NCI-H2107 treated with DMSO at 0.1 percent for 48 hours (cell line): ENCODE results near the gene SATB2.
A peak's percentile ranks its signal among the peaks of the same experiment; 100 is the strongest.

Source experiments
- DNase-seq: peaks from one replicate; lab custom pipeline; 2025; ENCODE audit not compliant: unreplicated experiment; lab: John Stamatoyannopoulos, UW

Gene SATB2

DNA sequence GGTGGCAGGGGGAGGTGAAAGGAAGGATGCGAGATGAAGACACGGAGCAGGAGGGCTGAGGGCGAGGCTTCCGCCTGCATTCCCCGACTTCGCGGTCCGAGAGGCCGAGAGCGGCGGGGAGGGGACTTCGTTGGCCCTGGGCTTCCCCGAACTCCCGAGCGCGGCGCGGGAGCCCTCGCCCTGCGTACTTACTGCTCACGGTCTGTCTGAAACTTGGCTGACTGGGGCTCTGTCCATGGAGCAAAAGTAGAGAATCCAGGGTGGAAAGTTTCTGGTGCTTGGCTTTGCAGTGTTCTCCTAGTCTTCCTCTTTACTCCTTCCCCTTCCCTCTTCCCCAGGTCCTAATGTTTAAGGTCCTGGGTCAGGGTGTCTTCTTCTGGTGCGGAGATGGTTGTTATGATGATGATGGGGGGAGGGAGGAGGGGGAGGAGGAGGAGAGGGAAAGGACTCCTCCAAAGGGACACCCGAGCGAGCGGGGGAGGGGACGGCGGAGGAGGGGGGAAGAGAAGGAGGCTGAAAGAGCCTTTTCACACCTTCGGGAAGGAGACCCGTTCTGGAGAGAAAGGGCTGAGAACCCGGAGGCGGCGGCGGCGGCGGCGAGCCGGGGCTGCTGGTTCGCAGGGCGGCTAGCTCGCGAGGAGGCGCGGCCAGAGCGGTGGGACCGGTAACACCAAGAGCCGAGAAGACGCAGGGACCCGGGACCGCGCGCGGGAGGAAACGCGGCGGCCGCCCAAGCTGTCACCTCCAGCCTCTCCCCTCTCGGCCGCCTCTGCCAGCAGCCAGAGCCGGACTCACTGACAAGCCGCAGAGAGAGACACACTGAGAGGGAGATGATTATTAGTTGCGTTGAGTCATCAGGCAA lies at the start of gene SATB2:
Gene SATB2 (minus strand): TSS at position 793 of the 862 bp plus-strand sequence. CDS start 1,902 bp downstream, outside the sequence.
- peak; percentile 30 for DNase-seq

DNA sequence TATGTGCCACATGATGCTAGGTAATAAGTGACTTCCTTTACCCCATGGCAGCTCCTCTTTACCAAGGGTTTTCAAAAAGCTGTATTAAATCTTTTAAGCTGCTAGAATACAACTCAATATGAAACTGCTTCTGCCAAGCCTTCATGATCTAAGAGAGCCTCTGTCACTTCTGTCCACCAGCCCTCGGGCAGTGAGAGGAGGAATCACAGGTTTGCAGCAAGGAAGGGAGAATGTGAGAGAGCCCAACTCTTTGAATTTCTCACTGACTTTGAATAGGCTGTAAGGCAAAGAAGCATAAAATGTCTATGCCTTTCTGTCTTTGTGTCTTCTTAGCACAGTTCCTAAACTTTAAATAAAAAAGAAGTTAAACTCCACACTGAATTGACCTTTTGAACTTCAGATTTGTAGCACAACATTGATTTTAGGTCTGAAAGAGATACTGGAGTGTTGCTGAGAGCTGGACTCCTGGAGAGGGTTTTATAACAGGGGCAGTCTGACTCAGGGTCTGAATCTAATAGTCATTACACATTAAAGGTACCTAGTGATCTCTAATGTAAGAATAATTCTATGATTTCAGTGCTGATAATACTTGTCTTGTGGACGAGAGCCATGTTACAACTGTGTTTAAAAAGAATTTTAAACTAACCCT lies 48.1 kb upstream of the SATB2 start:
- no peak for DNase-seq

GRCh38 chr2:199503148-199503547 lies 45.4 kb upstream of the SATB2 start:
- DNase-seq: no peak

DNA sequence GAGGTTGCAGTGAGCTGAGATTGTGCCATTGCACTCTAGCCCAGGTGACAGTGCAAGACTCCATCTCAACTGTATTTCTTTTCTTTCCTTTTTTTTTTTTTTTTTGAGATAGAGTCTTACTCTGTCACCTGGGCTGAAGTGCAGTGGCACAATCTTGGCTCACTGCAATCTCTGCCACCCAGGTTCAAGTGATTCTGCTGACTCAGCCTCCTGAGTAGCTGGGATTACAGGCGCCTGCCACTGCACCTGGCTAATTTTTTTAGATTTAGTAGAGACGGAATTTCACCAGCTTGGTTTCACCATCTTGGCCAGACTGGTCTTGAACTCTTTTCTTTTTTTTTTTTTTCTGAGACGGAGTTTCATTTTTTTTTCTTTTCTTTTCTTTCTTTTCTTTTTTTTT lies 41.3 kb upstream of the SATB2 start:
- no peak for DNase-seq

DNA sequence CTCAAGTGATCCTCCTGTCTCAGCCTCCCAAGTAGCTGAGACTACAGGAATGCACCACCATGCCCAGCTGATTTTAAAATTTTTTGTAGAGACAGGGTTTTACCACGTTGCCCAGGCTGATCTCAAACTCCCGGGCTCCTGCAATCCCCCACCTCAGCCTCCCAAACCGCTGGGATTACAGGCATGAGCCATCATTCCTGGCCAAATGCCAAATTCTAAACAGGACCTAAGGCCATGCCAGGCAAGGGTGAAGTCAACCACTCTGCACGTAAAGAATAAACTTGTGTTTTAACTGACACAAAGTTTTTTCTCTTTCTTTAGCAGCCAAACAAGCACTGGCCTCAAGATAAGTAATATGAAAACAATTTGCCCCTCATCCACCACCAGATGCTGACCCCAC lies 37.4 kb upstream of the SATB2 start:
- DNase-seq: no peak

DNA sequence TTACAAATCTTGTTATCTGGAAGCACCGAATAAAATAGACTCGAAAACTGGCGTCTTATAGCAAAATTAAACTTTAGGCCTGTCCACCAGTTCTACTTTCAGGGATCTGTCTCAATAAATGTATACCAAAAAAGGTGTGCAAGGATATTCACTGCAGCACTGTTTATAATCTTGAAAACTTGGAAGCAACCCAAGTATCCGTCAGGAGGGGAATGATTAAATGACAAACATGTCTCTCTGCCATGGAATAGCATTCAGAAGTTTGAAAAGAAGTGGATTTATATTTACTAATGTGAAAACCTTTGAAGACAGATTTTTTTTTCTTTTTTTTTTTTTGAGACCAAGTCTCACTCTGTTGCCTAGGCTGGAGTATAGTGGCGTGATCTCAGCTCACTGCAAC lies 32.3 kb upstream of the SATB2 start:
- DNase-seq: no peak

- DNase-seq: no peak
Observed at GRCh38 chr2:199488772-199489400, 31.1 kb upstream of the SATB2 start.

- peak; percentile 47 for DNase-seq
Observed at GRCh38 chr2:199485732-199486335, 28.1 kb upstream of the SATB2 start.

DNA sequence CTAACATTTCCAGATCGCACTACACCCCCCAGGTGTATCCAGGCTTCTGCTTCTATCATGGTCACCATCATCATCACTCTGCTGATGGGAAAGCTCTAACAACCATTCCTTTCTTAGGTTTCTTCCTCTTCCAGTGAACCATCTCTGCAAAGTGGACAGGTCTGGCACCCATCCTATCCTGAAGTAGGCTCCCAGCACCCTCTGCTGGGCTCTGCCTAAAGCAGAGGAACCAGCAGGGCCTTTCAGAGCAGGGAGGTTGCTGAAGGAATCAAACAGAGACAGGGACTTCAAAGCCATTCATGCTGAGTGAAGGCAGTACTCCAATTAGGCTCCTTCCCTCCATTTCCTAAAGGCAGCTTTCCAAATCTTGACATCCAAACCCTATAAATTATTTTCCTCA lies 27.2 kb upstream of the SATB2 start:
- no peak for DNase-seq

- DNase-seq: no peak
Observed at GRCh38 chr2:199480966-199481365, 23.2 kb upstream of the SATB2 start.

GRCh38 chr2:199477277-199477834 lies 19.6 kb upstream of the SATB2 start:
- DNase-seq: no peak

DNA sequence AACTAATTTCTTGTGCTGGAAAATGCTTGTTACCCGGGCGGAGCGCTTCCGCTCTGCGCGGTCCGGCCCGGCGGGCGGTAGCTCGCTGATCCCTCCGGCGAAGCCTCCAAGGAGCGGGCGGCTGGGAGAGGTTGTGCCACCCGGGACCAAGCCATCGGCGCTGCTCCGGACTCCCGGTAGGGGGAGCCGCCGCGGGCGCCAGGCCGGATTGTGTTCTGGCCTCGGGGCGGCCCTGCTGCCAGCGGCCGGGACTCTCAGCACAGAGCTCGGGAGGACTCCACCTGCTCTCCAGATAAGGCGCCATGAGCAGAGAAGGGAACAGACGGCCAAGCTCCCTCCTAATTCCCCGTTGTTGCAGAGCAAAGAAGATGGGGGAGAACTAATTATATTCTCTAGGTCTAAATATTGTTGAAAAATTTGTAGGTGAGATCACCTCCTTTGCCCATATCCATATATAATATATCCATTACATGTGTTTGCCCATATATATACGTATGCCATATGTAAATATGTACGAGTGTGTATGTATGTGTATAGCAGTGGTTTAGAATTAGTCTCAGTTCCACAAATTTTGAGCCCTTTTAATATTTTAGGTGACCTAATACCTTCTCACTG lies 13.8 kb upstream of the SATB2 start:
- peak; percentile 38 for DNase-seq

- no peak for DNase-seq
Observed at GRCh38 chr2:199470672-199471442, 13.1 kb upstream of the SATB2 start.

DNA sequence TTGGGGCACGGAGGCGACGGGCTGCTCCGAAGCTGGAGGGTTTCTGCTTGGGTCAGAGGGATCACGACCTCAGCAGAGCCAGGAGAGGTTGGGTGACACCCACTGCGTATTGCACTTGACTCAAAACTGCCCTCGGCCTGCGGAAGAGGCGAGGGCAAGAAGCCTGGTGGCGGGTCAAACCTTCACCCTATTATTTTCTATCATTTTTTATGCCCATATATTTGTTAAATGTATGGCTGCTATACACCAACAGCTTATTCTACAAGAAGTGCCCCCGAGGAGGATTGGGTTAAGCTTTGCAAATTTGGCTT lies 12.6 kb upstream of the SATB2 start:
- DNase-seq: no peak

- DNase-seq: no peak
Observed at GRCh38 chr2:199469514-199470360, 12.0 kb upstream of the SATB2 start.

GRCh38 chr2:199468561-199469513 lies 11.1 kb upstream of the SATB2 start:
- no peak for DNase-seq

GRCh38 chr2:199467066-199467822 lies 9.5 kb upstream of the SATB2 start:
- no peak for DNase-seq

GRCh38 chr2:199466692-199467065 lies 8.9 kb upstream of the SATB2 start:
- DNase-seq: no peak
